ENCODE results near the gene RSPH1. TPM values are rescaled to one million over a fixed set of nuclear protein-coding genes. Genes with fewer than 3 reads are reported as not detected.

RSPH1 gene
- total and polyA plus RNA-seq, 2 of the 4 experiments (the other 2 are of a cell fraction), result not detected

- intact Hi-C loops (cut with micrococcal nuclease) (no loop called here), dilution Hi-C loops (cut with HindIII; ENCODE audit: low sequenced_read_pairs, unreplicated experiment) (no loop called here), in situ Hi-C loops (cut with MboI; ENCODE audit: low sequenced_read_pairs) (no loop called here)
- Histone ChIP-seq H3K27ac (ENCODE audit: insufficient read depth, low read length) (no peak overlapping the region), H4K20me1 (ENCODE audit: insufficient read depth, low read length) (no peaks in the 10 kb centered on the region), H3K4me2 (ENCODE audit: low read depth, low read length) (no peak overlapping the region), H3K9me1 (ENCODE audit: insufficient read depth, low read length) (no peaks in the 10 kb centered on the region), H3K56ac (ENCODE audit: extremely low read depth, insufficient read depth, low read length) (no peak overlapping the region), H3K9me3 (ENCODE audit: control insufficient read depth, insufficient read depth, low read length) (no peaks in the 10 kb centered on the region), H3K36me3 (ENCODE audit: control insufficient read depth, insufficient read depth, low read length) (no peaks in the 10 kb centered on the region), H3K4ac (ENCODE audit: low read depth, low read length) (no peak overlapping the region), H2AK9ac (replicated peaks; ENCODE audit: low read depth, low read length, poor library complexity) (no peak overlapping the region), H2BK20ac (ENCODE audit: low read depth, low read length) (no peak overlapping the region), H4K91ac (ENCODE audit: insufficient read depth, low read depth, low read length) (no peak overlapping the region), H2BK120ac (ENCODE audit: low read depth, low read length) (no peak overlapping the region), H3K27me3 (ENCODE audit: control insufficient read depth, insufficient read depth, low read length) (peaks cover 8% of the 10 kb centered on the region), H2BK5ac (ENCODE audit: low read depth, low read length, poor library complexity, severe bottlenecking) (no peak overlapping the region), H2AFZ (replicated peaks; ENCODE audit: low read length, poor library complexity) (no peak overlapping the region), H3K4me1 (ENCODE audit: control insufficient read depth, insufficient read depth, low read length) (no peaks in the 10 kb centered on the region), H4K8ac (ENCODE audit: low read depth in 2 of 2, low read length in 2 of 2) (no peak overlapping the region), H3K79me1 (ENCODE audit: low read depth in 1 of 2, low read length in 2 of 2) (no peaks in the 10 kb centered on the region), H3K4me3 (ENCODE audit: insufficient read depth, low read depth, low read length) (no peak overlapping the region), H3K23ac (ENCODE audit: low read depth, low read length) (no peak overlapping the region), H2BK15ac (ENCODE audit: low read depth, low read length) (no peak overlapping the region), H3K18ac (ENCODE audit: low read depth, low read length) (no peak overlapping the region), H3K9ac (ENCODE audit: low read depth, low read length) (no peak overlapping the region), H2AK5ac (ENCODE audit: low read depth, low read length) (no peak overlapping the region), H4K5ac (ENCODE audit: low read depth, low read length) (no peak overlapping the region), H3K14ac (replicated peaks; ENCODE audit: low read depth, low read length) (no peak overlapping the region)
- no peak for ATAC-seq (ENCODE audit: low read depth)
- TF ChIP-seq RAD21 (IDR thresholded peaks at IDR 0.05; ENCODE audit: low read length), result no peak
- WGBS, 2 experiments (ENCODE audit: extremely low coverage in 2 of 2, insufficient read length in 1 of 2), result 75% methylated on average over 5 of the region's 14 CpGs; no CpG with 5 or more reads in 1 of the 2 experiments
- ChIA-PET CTCF (no interaction called here), POLR2A (ENCODE audit: unreplicated experiment) (no interaction called here)
- no peak for DNase-seq
- BruUV-seq (replicated peaks), result no TSS peak
These were observed 35.4 kb downstream of the RSPH1 start for GRCh38 chr21:42460391-42461184.

Measured in IMR-90 (cell line).